Activated CD4-positive, alpha-beta T cell treated with anti-CD3 and anti-CD28 coated beads, Interleukin-2, amount 50 U/mL, for 1 hour (primary cell): ENCODE results near the gene ANXA5.
A peak's percentile ranks its signal among the peaks of the same experiment; 100 is the strongest.

ENCODE experiments used
- DNase-seq: peaks from one replicate; pipeline ENCODE4 v3.0.0-alpha.2; 2020

ANXA5 gene

GRCh38 chr4:121711263-121712000 is 14.7 kb upstream of the ANXA5 start:
- DNase-seq, result no peak

- DNase-seq, result no peak
Observed at GRCh38 chr4:121709766-121710405, 13.1 kb upstream of the ANXA5 start.

GRCh38 chr4:121707344-121707743 is 10.6 kb upstream of the ANXA5 start:
- DNase-seq, result no peak

- no peak for DNase-seq
Observed at GRCh38 chr4:121706595-121707021, 9.8 kb upstream of the ANXA5 start.

GRCh38 chr4:121705521-121705920 is 8.7 kb upstream of the ANXA5 start:
- no peak for DNase-seq

GRCh38 chr4:121702136-121702535 is 5.4 kb upstream of the ANXA5 start:
- no peak for DNase-seq

- no peak for DNase-seq
Observed at GRCh38 chr4:121701263-121701662, 4.5 kb upstream of the ANXA5 start.

GRCh38 chr4:121698236-121698671 is 1.5 kb upstream of the ANXA5 start:
- no peak for DNase-seq

GRCh38 chr4:121697564-121697963 is 784 bp upstream of the ANXA5 start:
- no peak for DNase-seq

GRCh38 chr4:121696170-121696580 is 605 bp downstream of the ANXA5 start:
- peak; percentile 49 for DNase-seq

- no peak for DNase-seq
Observed at GRCh38 chr4:121693886-121694285, 2.9 kb downstream of the ANXA5 start.

- no peak for DNase-seq
Observed at GRCh38 chr4:121693450-121693849, 3.3 kb downstream of the ANXA5 start.

GRCh38 chr4:121692261-121692660 is 4.5 kb downstream of the ANXA5 start:
- no peak for DNase-seq

GRCh38 chr4:121690001-121690400 is 6.8 kb downstream of the ANXA5 start:
- DNase-seq, result no peak

- no peak for DNase-seq
Observed at GRCh38 chr4:121688701-121689100, 8.1 kb downstream of the ANXA5 start.

- DNase-seq, result no peak
Observed at GRCh38 chr4:121688261-121688660, 8.5 kb downstream of the ANXA5 start.

GRCh38 chr4:121686255-121686654 is 10.5 kb downstream of the ANXA5 start:
- DNase-seq, result no peak

- no peak for DNase-seq
Observed at GRCh38 chr4:121685257-121685656, 11.5 kb downstream of the ANXA5 start.

GRCh38 chr4:121684561-121684960 is 12.2 kb downstream of the ANXA5 start:
- no peak for DNase-seq

- no peak for DNase-seq
Observed at GRCh38 chr4:121684016-121684415, 12.8 kb downstream of the ANXA5 start.

GRCh38 chr4:121680571-121680970 is 16.2 kb downstream of the ANXA5 start:
- no peak for DNase-seq

- DNase-seq, result no peak
Observed at GRCh38 chr4:121679951-121680350, 16.8 kb downstream of the ANXA5 start.

GRCh38 chr4:121679267-121679666 is 17.5 kb downstream of the ANXA5 start:
- no peak for DNase-seq

- no peak for DNase-seq
Observed at GRCh38 chr4:121677524-121677923, 19.3 kb downstream of the ANXA5 start.
